ENCODE measurements around the gene ABI1.

The ABI1 gene

GRCh38 chr10:26699631-26700030, 161.1 kb downstream of the ABI1 start:
- TF ChIP-seq EZH2 (IDR thresholded peaks at IDR 0.05), result no peak
- TF ChIP-seq POLR2AphosphoS5 (IDR thresholded peaks at IDR 0.05; ENCODE audit: borderline replicate concordance, low read depth, low read length), result no peak
- TF ChIP-seq FOXP2 (optimal IDR thresholded peaks at IDR 0.05; ENCODE audit: control extremely low read depth, extremely low read length, insufficient read depth), result no peak
- peaks cover 32% of the 10 kb centered on the region for H3K36me3 ChIP-seq (ENCODE audit: insufficient read depth, low read length)

GRCh38 chr10:26698909-26699308, 161.8 kb downstream of the ABI1 start:
- Histone ChIP-seq H3K27ac (no peak overlapping the region), H3K36me3 (ENCODE audit: insufficient read depth, low read length) (peaks cover 26% of the 10 kb centered on the region), H3K4me3 (peak overlapping the region; percentile 86), H3K9ac (ENCODE audit: insufficient read length) (peak overlapping the region; percentile 90), H3K9me3 (ENCODE audit: low read depth, low read length) (no peaks in the 10 kb centered on the region)
- TF ChIP-seq EZH2 (IDR thresholded peaks at IDR 0.05) (no peak), FOXP2 (optimal IDR thresholded peaks at IDR 0.05; ENCODE audit: control extremely low read depth, extremely low read length, insufficient read depth) (no peak), POLR2AphosphoS5 (IDR thresholded peaks at IDR 0.05; ENCODE audit: borderline replicate concordance, low read depth, low read length) (no peak)
- no peak for DNase-seq (ENCODE audit: low read depth, low spot score)

More at GRCh38 chr10:26699631-26700030, 161.1 kb downstream of the ABI1 start:
- no peak overlapping the region; the same call in 1 of the 2 replicates for H3K4me3 ChIP-seq
- no peak overlapping the region for H3K27ac ChIP-seq
- DNase-seq (ENCODE audit: low read depth, low spot score), result no peak
- H3K9ac ChIP-seq (ENCODE audit: insufficient read length), result no peak overlapping the region
- H3K9me3 ChIP-seq (ENCODE audit: low read depth, low read length), result no peaks in the 10 kb centered on the region

- H3K36me3 ChIP-seq (ENCODE audit: insufficient read depth, low read length), result peaks cover 25% of the 10 kb centered on the region
- TF ChIP-seq EZH2 (IDR thresholded peaks at IDR 0.05) (no peak), FOXP2 (optimal IDR thresholded peaks at IDR 0.05; ENCODE audit: control extremely low read depth, extremely low read length, insufficient read depth) (no peak), POLR2AphosphoS5 (IDR thresholded peaks at IDR 0.05; ENCODE audit: borderline replicate concordance, low read depth, low read length) (no peak)
- DNase-seq (ENCODE audit: low read depth, low spot score), result no peak
- H3K27ac ChIP-seq, result peak overlapping the region; percentile 62; the same call in 1 of the 2 replicates
- peak overlapping the region; percentile 86 for H3K4me3 ChIP-seq
- peak overlapping the region; percentile 90 for H3K9ac ChIP-seq (ENCODE audit: insufficient read length)
- H3K9me3 ChIP-seq (ENCODE audit: low read depth, low read length), result no peaks in the 10 kb centered on the region
Observed at GRCh38 chr10:26697922-26698608, 162.7 kb downstream of the ABI1 start.

GRCh38 chr10:26697163-26697921, 163.4 kb downstream of the ABI1 start, which contains the start of gene PDSS1:
Gene PDSS1, plus strand, starts transcription at chr10:26697701. Its CDS starts 11 bp downstream, at chr10:26697712.
- no peak for DNase-seq (ENCODE audit: low read depth, low spot score)
- H3K4me3 ChIP-seq, result peak within 1 kb of the TSS; percentile 86
- TF ChIP-seq EZH2 (IDR thresholded peaks at IDR 0.05), result no peak
- peak; percentile 54 for TF ChIP-seq POLR2AphosphoS5 (IDR thresholded peaks at IDR 0.05; ENCODE audit: borderline replicate concordance, low read depth, low read length)
- no peak for TF ChIP-seq FOXP2 (optimal IDR thresholded peaks at IDR 0.05; ENCODE audit: control extremely low read depth, extremely low read length, insufficient read depth)
- H3K27ac ChIP-seq, result peak within 1 kb of the TSS; percentile 62
- no peaks in the 10 kb centered on the region for H3K9me3 ChIP-seq (ENCODE audit: low read depth, low read length)
- H3K36me3 ChIP-seq (ENCODE audit: insufficient read depth, low read length), result peaks cover 19% of the 10 kb centered on the region; the same call in 1 of the 2 replicates
- H3K9ac ChIP-seq (ENCODE audit: insufficient read length), result peak within 1 kb of the TSS; percentile 90

GRCh38 chr10:26696786-26697162, 164.0 kb downstream of the ABI1 start:
- Histone ChIP-seq H3K27ac (peak overlapping the region; percentile 56), H3K9ac (ENCODE audit: insufficient read length) (peak overlapping the region; percentile 90), H3K9me3 (ENCODE audit: low read depth, low read length) (no peaks in the 10 kb centered on the region), H3K36me3 (ENCODE audit: insufficient read depth, low read length) (peaks cover 13% of the 10 kb centered on the region; the same call in 1 of the 2 replicates), H3K4me3 (peak overlapping the region; percentile 86)
- no peak for DNase-seq (ENCODE audit: low read depth, low spot score)
- TF ChIP-seq POLR2AphosphoS5 (IDR thresholded peaks at IDR 0.05; ENCODE audit: borderline replicate concordance, low read depth, low read length) (no peak), EZH2 (IDR thresholded peaks at IDR 0.05) (no peak), FOXP2 (optimal IDR thresholded peaks at IDR 0.05; ENCODE audit: control extremely low read depth, extremely low read length, insufficient read depth) (no peak)

Data from SK-N-MC (cell line).